Endothelial cell of umbilical vein (primary cell): ENCODE data around the gene HMG20B.

Experiments
- EZH2 ChIP-seq: IDR thresholded peaks from 2 replicates; pipeline ENCODE4 v1.6.1; 2012; ENCODE audit warnings: borderline replicate concordance, low read depth, mild to moderate bottlenecking, moderate library complexity, low read length, inconsistent platforms; ENCODE audit not compliant: severe bottlenecking
- FOS ChIP-seq: IDR thresholded peaks from 2 replicates; pipeline ENCODE4 v1.6.1; 2011; ENCODE audit warnings: mild to moderate bottlenecking, low read length, moderate library complexity, borderline replicate concordance; ENCODE audit not compliant: insufficient read depth
- GATA2 ChIP-seq: IDR thresholded peaks from 2 replicates; pipeline ENCODE4 v1.7.0; 2011; ENCODE audit warnings: low read depth, mild to moderate bottlenecking, moderate library complexity, mixed read lengths, low read length; ENCODE audit not compliant: insufficient read length, insufficient read depth
- JUN ChIP-seq: IDR thresholded peaks from 2 replicates; pipeline ENCODE4 v1.6.1; 2011; ENCODE audit warnings: borderline replicate concordance, low read depth; ENCODE audit not compliant: insufficient read length, insufficient read depth
- MYC ChIP-seq: IDR thresholded peaks from one replicate; pipeline ENCODE4 v1.6.1; 2011; ENCODE audit warnings: mild to moderate bottlenecking, low read depth, low read length
- POLR2A ChIP-seq: IDR thresholded peaks from 2 replicates; pipeline ENCODE4 v1.6.1; 2012; ENCODE audit warnings: low read depth, mild to moderate bottlenecking, control low read depth, low read length
- POLR2AphosphoS5 ChIP-seq: IDR thresholded peaks from 2 replicates; pipeline ENCODE4 v1.6.1; 2012; ENCODE audit warnings: low read depth, mild to moderate bottlenecking, control low read depth, low read length, moderate library complexity; ENCODE audit not compliant: insufficient read depth
- TF ChIP-seq, protein P1 (sequence below), 2 donors: IDR thresholded peaks; 1 replicate in 1 of 2; 2 replicates in 1 of 2; pipeline ENCODE4 v1.5.1; 2011; ENCODE audit warnings: low read length in 2 of 2, mild to moderate bottlenecking in 2 of 2, moderate library complexity in 2 of 2, control low read depth in 1 of 2, inconsistent platforms in 1 of 2, low read depth in 1 of 2; ENCODE audit not compliant: insufficient read depth in 1 of 2; ENCODE audit errors: extremely low read depth in 1 of 2
- TF ChIP-seq, protein P2 (sequence below): IDR thresholded peaks from 2 replicates; pipeline ENCODE4 v1.6.1; 2011; ENCODE audit not compliant: insufficient read depth, insufficient read length

DNA sequence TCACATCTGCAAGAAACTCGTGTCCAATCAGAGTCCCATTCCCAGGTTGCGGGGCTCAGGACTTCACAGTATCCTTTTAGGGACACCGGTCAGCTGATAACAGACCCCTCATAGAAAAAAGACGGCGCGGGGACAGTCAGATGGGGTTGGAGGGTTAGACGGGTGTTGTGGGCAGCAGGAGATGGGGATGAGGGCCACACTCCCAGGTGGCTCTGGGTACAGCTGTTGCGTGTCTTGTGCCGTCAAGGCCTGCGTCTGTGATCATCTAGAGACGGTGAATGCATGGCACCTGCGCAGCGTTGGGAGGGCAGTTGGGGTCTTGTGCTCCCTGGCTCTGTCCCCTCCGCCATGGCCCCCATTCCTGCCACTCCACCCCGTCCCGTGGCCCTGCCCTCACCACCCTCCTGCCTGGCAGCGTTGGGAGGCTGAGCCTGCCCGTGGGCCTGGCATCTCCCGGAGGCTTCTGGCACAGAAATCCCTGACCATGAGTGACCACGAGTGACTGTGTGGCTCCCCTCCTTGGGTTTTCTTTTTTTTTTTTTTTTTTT is 47.8 kb upstream of the HMG20B start:
- TF ChIP-seq, protein P1, sequence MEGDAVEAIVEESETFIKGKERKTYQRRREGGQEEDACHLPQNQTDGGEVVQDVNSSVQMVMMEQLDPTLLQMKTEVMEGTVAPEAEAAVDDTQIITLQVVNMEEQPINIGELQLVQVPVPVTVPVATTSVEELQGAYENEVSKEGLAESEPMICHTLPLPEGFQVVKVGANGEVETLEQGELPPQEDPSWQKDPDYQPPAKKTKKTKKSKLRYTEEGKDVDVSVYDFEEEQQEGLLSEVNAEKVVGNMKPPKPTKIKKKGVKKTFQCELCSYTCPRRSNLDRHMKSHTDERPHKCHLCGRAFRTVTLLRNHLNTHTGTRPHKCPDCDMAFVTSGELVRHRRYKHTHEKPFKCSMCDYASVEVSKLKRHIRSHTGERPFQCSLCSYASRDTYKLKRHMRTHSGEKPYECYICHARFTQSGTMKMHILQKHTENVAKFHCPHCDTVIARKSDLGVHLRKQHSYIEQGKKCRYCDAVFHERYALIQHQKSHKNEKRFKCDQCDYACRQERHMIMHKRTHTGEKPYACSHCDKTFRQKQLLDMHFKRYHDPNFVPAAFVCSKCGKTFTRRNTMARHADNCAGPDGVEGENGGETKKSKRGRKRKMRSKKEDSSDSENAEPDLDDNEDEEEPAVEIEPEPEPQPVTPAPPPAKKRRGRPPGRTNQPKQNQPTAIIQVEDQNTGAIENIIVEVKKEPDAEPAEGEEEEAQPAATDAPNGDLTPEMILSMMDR (IDR thresholded peaks at IDR 0.05; ENCODE audit: extremely low read depth in 1 of 2, insufficient read depth in 1 of 2, low read depth in 1 of 2, low read length in 2 of 2) = no peak
- TF ChIP-seq POLR2AphosphoS5 (no peak), POLR2A (no peak), JUN (no peak), GATA2 (no peak), EZH2 (no peak), MYC (no peak), FOS (no peak)
- TF ChIP-seq, protein P2, sequence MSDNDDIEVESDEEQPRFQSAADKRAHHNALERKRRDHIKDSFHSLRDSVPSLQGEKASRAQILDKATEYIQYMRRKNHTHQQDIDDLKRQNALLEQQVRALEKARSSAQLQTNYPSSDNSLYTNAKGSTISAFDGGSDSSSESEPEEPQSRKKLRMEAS = no peak
